HEK293 (cell line): ENCODE measurements around the gene PLIN4.

ENCODE experiments used
- CTCF ChIA-PET: fragments of 350-600 bp; formaldehyde crosslinking; extraction: SDS; loops from one replicate; lab custom pipeline; 2021; ENCODE audit warnings: antibody characterized with exemption; lab: Yijun Ruan, JAX
- POLR2A ChIA-PET: fragments of 300-600 bp; formaldehyde crosslinking; extraction: SDS; loops from one replicate; lab custom pipeline; 2020; ENCODE audit warnings: antibody characterized with exemption, inconsistent platforms; lab: Yijun Ruan, JAX
- H3K27ac ChIP-seq: fragments of 200-500 bp; sonication (Bioruptor generic); 2 replicates; pipeline ENCODE4 v1.5.1; 2014; ENCODE audit warnings: low read depth, low read length, control low read depth, inconsistent platforms; ENCODE audit errors: extremely low read depth
- H3K36me3 ChIP-seq, 2 experiments: fragments of 200-500 bp in 1 of 2; sonication (Bioruptor generic) in 1 of 2; 1 replicate in 1 of 2; 2 replicates in 1 of 2; pipeline ENCODE4 v1.5.1; 2014 to 2017; ENCODE audit warnings: inconsistent platforms in 2 of 2, low read length in 2 of 2; ENCODE audit not compliant: control insufficient read depth in 2 of 2, insufficient read depth in 1 of 2
- H3K4me1 ChIP-seq: fragments of 200-500 bp; sonication (Bioruptor generic); 2 replicates; pipeline ENCODE4 v1.5.1; 2014; ENCODE audit warnings: mild to moderate bottlenecking, low read length, inconsistent platforms; ENCODE audit not compliant: control insufficient read depth, insufficient read depth
- H3K4me3 ChIP-seq: 2 replicates; pipeline ENCODE4 v1.5.1; 2011; ENCODE audit warnings: low read depth, mild to moderate bottlenecking, control low read depth, low read length, moderate library complexity
- H3K9me3 ChIP-seq: fragments of 200-500 bp; sonication (Bioruptor generic); 2 replicates; pipeline ENCODE4 v1.5.1; 2014; ENCODE audit warnings: low read depth, low read length, inconsistent platforms; ENCODE audit not compliant: control insufficient read depth, insufficient read depth
- CTCF ChIP-seq: fragments of 450-650 bp; formaldehyde crosslinking; IDR thresholded peaks from 2 replicates; pipeline ENCODE4 v1.5.1; 2016; ENCODE audit warnings: missing biosample characterization, missing genetic modification characterization
- EGR2 ChIP-seq: fragments of 450-650 bp; formaldehyde crosslinking; IDR thresholded peaks from 2 replicates; pipeline ENCODE4 v1.5.1; 2016; ENCODE audit warnings: low read depth, missing biosample characterization, missing genetic modification characterization
- HIC1 ChIP-seq: fragments of 450-650 bp; formaldehyde crosslinking; IDR thresholded peaks from 2 replicates; pipeline ENCODE4 v1.5.1; 2016; ENCODE audit warnings: missing biosample characterization, missing genetic modification characterization
- INSM2 ChIP-seq: fragments of 450-650 bp; formaldehyde crosslinking; IDR thresholded peaks from 2 replicates; pipeline ENCODE4 v1.5.1; 2016; ENCODE audit warnings: missing biosample characterization, missing genetic modification characterization
- KLF7 ChIP-seq: fragments of 450-650 bp; formaldehyde crosslinking; IDR thresholded peaks from 2 replicates; pipeline ENCODE4 v1.5.1; 2016; ENCODE audit warnings: missing biosample characterization, missing genetic modification characterization, borderline replicate concordance
- KLF8 ChIP-seq: fragments of 450-650 bp; formaldehyde crosslinking; IDR thresholded peaks from 2 replicates; pipeline ENCODE4 v1.5.1; 2016; ENCODE audit warnings: missing biosample characterization, missing genetic modification characterization
- PATZ1 ChIP-seq: fragments of 450-650 bp; formaldehyde crosslinking; IDR thresholded peaks from 2 replicates; pipeline ENCODE4 v1.5.1; 2016; ENCODE audit warnings: missing biosample characterization, missing genetic modification characterization
- SCRT2 ChIP-seq: fragments of 450-650 bp; formaldehyde crosslinking; IDR thresholded peaks from 2 replicates; pipeline ENCODE4 v1.5.1; 2016; ENCODE audit warnings: missing biosample characterization, missing genetic modification characterization
- SP7 ChIP-seq: fragments of 450-650 bp; formaldehyde crosslinking; IDR thresholded peaks from 2 replicates; pipeline ENCODE4 v1.5.1; 2016; ENCODE audit warnings: missing biosample characterization, missing genetic modification characterization
- ZBTB26 ChIP-seq: fragments of 450-650 bp; formaldehyde crosslinking; optimal IDR thresholded peaks from 2 replicates; pipeline ENCODE3; 2016; ENCODE audit warnings: missing biosample characterization, mild to moderate bottlenecking, missing genetic modification characterization
- ZBTB48 ChIP-seq: fragments of 450-650 bp; formaldehyde crosslinking; IDR thresholded peaks from 2 replicates; pipeline ENCODE4 v1.5.1; 2016; ENCODE audit warnings: missing biosample characterization, missing genetic modification characterization
- ZNF132 ChIP-seq: fragments of 450-650 bp; formaldehyde crosslinking; IDR thresholded peaks from 2 replicates; pipeline ENCODE4 v1.5.1; 2017; ENCODE audit warnings: missing biosample characterization, missing genetic modification characterization, borderline replicate concordance
- ZNF16 ChIP-seq: fragments of 450-650 bp; formaldehyde crosslinking; IDR thresholded peaks from 2 replicates; pipeline ENCODE4 v1.5.1; 2016; ENCODE audit warnings: low read depth, missing biosample characterization, missing genetic modification characterization
- ZNF2 ChIP-seq: fragments of 450-650 bp; formaldehyde crosslinking; IDR thresholded peaks from 2 replicates; pipeline ENCODE4 v1.5.1; 2016; ENCODE audit warnings: missing biosample characterization, missing genetic modification characterization
- ZNF341 ChIP-seq: fragments of 450-650 bp; formaldehyde crosslinking; IDR thresholded peaks from 2 replicates; pipeline ENCODE4; 2016; ENCODE audit warnings: low read depth, missing biosample characterization, missing genetic modification characterization
- ZNF366 ChIP-seq: fragments of 450-650 bp; formaldehyde crosslinking; conservative IDR thresholded peaks from 2 replicates; pipeline ENCODE4 v1.5.1; 2016; ENCODE audit warnings: missing biosample characterization, missing genetic modification characterization
- ZNF37A ChIP-seq: fragments of 450-650 bp; IDR thresholded peaks from 2 replicates; pipeline ENCODE4 v1.5.1; 2018; ENCODE audit warnings: missing biosample characterization, missing genetic modification characterization
- ZNF580 ChIP-seq: fragments of 450-650 bp; formaldehyde crosslinking; IDR thresholded peaks from 2 replicates; pipeline ENCODE4 v1.5.1; 2016; ENCODE audit warnings: missing biosample characterization, missing genetic modification characterization
- ZNF600 ChIP-seq: fragments of 450-650 bp; formaldehyde crosslinking; IDR thresholded peaks from 2 replicates; pipeline ENCODE4 v1.5.1; 2016; ENCODE audit warnings: missing biosample characterization, missing genetic modification characterization
- ZNF654 ChIP-seq: fragments of 450-650 bp; formaldehyde crosslinking; IDR thresholded peaks from 2 replicates; pipeline ENCODE4 v1.5.1; 2016; ENCODE audit warnings: low read depth, missing biosample characterization, missing genetic modification characterization
- ZSCAN23 ChIP-seq: fragments of 450-650 bp; formaldehyde crosslinking; IDR thresholded peaks from 2 replicates; pipeline ENCODE4 v1.5.1; 2016; ENCODE audit warnings: missing biosample characterization, missing genetic modification characterization

The PLIN4 gene

GRCh38 chr19:4518345-4519171 lies at the start of gene PLIN4:
TSS of gene PLIN4 (minus strand) at chr19:4518486. CDS start at chr19:4518272, 214 bp downstream.
- H3K4me3 ChIP-seq = no peak within 1 kb of the TSS
- no peaks in the 10 kb centered on the region for H3K4me1 ChIP-seq
- CTCF ChIA-PET = interaction anchor here (0.7 kb wide), 1 partner anchor 31 kb away, joined by 3 read pairs; no protein-coding TSS in a partner anchor
- POLR2A ChIA-PET = interaction anchor here (0.6 kb wide), 1 partner anchor 286 kb away, joined by 5 read pairs; no protein-coding TSS in a partner anchor
- peak; percentile 54; the same call in 1 of the 2 replicates for TF ChIP-seq ZNF600 (tag by site-specific recombination)
- no peak for TF ChIP-seq ZBTB48 (tag by site-specific recombination)
- H3K9me3 ChIP-seq = no peaks in the 10 kb centered on the region
- no peaks in the 10 kb centered on the region for H3K36me3 ChIP-seq
- no peak within 1 kb of the TSS for H3K27ac ChIP-seq

GRCh38 chr19:4567584-4568071 lies 49.3 kb upstream of the PLIN4 start:
- Histone ChIP-seq H3K4me1 (no peaks in the 10 kb centered on the region), H3K4me3 (no peak overlapping the region), H3K36me3 (no peaks in the 10 kb centered on the region), H3K27ac (no peak overlapping the region), H3K9me3 (no peaks in the 10 kb centered on the region)
- ChIA-PET CTCF (interaction anchor here (0.6 to 3.5 kb wide), 25 partner anchors 9 to 229 kb away, joined by 3 to 48 read pairs (median 4); no protein-coding TSS in a partner anchor), POLR2A (interaction anchor here (0.6 kb wide), 1 partner anchor 30 kb away, joined by 3 read pairs; no protein-coding TSS in a partner anchor)
- TF ChIP-seq ZNF37A (tag by site-specific recombination) (no peak), SP7 (tag by site-specific recombination) (peak; percentile 52; the same call in 1 of the 2 replicates), ZNF600 (tag by site-specific recombination) (peak; percentile 39; the same call in 1 of the 2 replicates), PATZ1 (tag by site-specific recombination) (peak; percentile 39; the same call in 1 of the 2 replicates), HIC1 (tag by site-specific recombination) (peak; percentile 61), KLF8 (peak; percentile 63; the same call in 1 of the 2 replicates), ZSCAN23 (tag by site-specific recombination) (peak; percentile 28; the same call in 1 of the 2 replicates), ZNF580 (tag by site-specific recombination) (peak; percentile 92), SCRT2 (tag by site-specific recombination) (no peak), ZBTB26 (tag by site-specific recombination) (peak; percentile 20), ZNF132 (tag by site-specific recombination) (no peak), KLF7 (tag by site-specific recombination) (no peak), EGR2 (peak; percentile 47; the same call in 1 of the 2 replicates), ZNF2 (peak; percentile 76; the same call in 1 of the 2 replicates), ZNF366 (tag by site-specific recombination) (peak; percentile 69; the same call in 1 of the 2 replicates), ZNF654 (tag by site-specific recombination) (peak; percentile 50), INSM2 (0 out of 2 replicates have a peak, but pooled peaks have one; percentile 39), ZNF341 (tag by site-specific recombination) (peak; percentile 68; the same call in 1 of the 2 replicates), ZNF16 (tag by site-specific recombination) (peak; percentile 100), CTCF (tag by site-specific recombination) (peak; percentile 92)
